Measurements from ENCODE around the gene FBXO9.

DNA sequence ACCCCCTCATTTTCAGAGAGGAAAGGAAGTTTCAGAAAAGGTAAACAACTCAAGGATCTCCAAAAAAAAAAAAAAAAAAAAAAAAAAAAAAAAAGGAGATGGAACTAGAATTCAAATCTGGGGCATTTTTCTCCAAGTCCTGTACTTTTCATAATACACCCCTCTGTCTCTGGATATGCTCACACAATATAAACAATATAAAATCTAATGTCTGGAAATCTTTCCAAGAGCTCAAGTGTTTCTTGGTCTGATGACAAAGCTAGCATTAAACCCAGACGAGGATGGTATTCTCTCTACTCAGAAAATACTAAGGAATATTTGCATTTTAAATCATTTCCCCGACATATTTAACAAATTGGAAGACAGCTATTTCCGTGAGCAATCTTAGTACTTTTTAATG lies 77.6 kb downstream of the FBXO9 start:
- no peak for TF ChIP-seq POLR2AphosphoS5 (IDR thresholded peaks at IDR 0.05; ENCODE audit: insufficient read depth in 1 of 2, low read depth in 1 of 2)
- TF ChIP-seq, protein P1, sequence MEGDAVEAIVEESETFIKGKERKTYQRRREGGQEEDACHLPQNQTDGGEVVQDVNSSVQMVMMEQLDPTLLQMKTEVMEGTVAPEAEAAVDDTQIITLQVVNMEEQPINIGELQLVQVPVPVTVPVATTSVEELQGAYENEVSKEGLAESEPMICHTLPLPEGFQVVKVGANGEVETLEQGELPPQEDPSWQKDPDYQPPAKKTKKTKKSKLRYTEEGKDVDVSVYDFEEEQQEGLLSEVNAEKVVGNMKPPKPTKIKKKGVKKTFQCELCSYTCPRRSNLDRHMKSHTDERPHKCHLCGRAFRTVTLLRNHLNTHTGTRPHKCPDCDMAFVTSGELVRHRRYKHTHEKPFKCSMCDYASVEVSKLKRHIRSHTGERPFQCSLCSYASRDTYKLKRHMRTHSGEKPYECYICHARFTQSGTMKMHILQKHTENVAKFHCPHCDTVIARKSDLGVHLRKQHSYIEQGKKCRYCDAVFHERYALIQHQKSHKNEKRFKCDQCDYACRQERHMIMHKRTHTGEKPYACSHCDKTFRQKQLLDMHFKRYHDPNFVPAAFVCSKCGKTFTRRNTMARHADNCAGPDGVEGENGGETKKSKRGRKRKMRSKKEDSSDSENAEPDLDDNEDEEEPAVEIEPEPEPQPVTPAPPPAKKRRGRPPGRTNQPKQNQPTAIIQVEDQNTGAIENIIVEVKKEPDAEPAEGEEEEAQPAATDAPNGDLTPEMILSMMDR (IDR thresholded peaks at IDR 0.05), result no peak
